Psoas muscle (tissue), 8 donors: Measurements from ENCODE around the gene NT5DC3. TPM values are rescaled to one million over a fixed set of nuclear protein-coding genes. Genes with fewer than 3 reads are reported as not detected.

ENCODE experiments used
- ATAC-seq, 4 donors: fragments of 200-7000 bp; cut with Tn5 transposase; one replicate each; pipeline ENCODE4 v1.9.1; 2020; ENCODE audit warnings: moderate library complexity in 3 of 4, mild to moderate bottlenecking in 2 of 4
- DNase-seq, 2 donors: peaks; one replicate each; pipeline ENCODE4 v3.0.0-alpha.2; 2020
- H3K27ac ChIP-seq: fragments of 200-600 bp; one replicate; pipeline ENCODE4 v1.8.0; 2022
- H3K27me3 ChIP-seq, 3 donors: fragments of 200-600 bp in 1 of 3; one replicate each; pipeline versions ENCODE4 v1.6.1 to v1.8.0; 2013 to 2022; ENCODE audit warnings: low read length in 2 of 3, mild to moderate bottlenecking in 2 of 3, moderate library complexity in 1 of 3; ENCODE audit not compliant: insufficient read depth in 3 of 3
- H3K36me3 ChIP-seq, 2 donors: fragments of 200-600 bp in 1 of 2; one replicate each; pipeline versions ENCODE4 v1.6.1 to v1.8.0; 2013 to 2022; ENCODE audit warnings: low read depth in 1 of 2, mild to moderate bottlenecking in 1 of 2, moderate library complexity in 1 of 2; ENCODE audit not compliant: insufficient read depth in 1 of 2
- H3K4me1 ChIP-seq: fragments of 200-600 bp; one replicate; pipeline ENCODE4 v1.8.0; 2022
- H3K4me3 ChIP-seq: fragments of 200-600 bp; one replicate; pipeline ENCODE4 v1.8.0; 2022; ENCODE audit warnings: mild to moderate bottlenecking
- H3K9me3 ChIP-seq: fragments of 200-600 bp; one replicate; pipeline ENCODE4 v1.8.0; 2022
- WGBS, 3 donors: extraction: QIAGEN DNeasy Blood & Tissue Kit; methylation state at CpG; one replicate each; pipeline versions ENCODE4 v1.1.6 to v1.1.7; 2013; 5-methylcytosine and 5-hydroxymethylcytosine counted together
- intact Hi-C, 2 donors: fragments of 100-400 bp; cut with DNase I; formaldehyde crosslinking; loops; one replicate each; pipeline versions ENCODE4 v1.11.0 to v1.14.2; 2022
- polyA plus RNA-seq, 3 donors: library from polyadenylated mRNA; stranded (reverse); fragments of 200-250 nt; gene quantifications; one replicate each; pipeline ENCODE4 v1.2.3, GENCODE V29; 2013
- total RNA-seq, 4 donors: library from RNA; stranded (reverse); fragmentation: NEBNext Ultra II Directional in 2 of 4; extraction: Animal tissue kit (Norgen Biotek cat#: 25700) in 2 of 4; gene quantifications; one replicate each; pipeline versions ENCODE4 v1.2.1 to v1.2.4, GENCODE V29; 2021 to 2023
- TF ChIP-seq, protein P1 (sequence below): fragments of 200-600 bp; IDR thresholded peaks from one replicate; pipeline ENCODE4 v1.8.0; 2022; ENCODE audit warnings: antibody characterized with exemption
- donor health status: healthy with polysubstance abuse.
- donor health status: DM: no; HTN: no; CAD: no; lungs with moderate emphysema.
- donor health status: Bipolar disorder and iron deficiency.
- donor health status: healthy.
- donor health status: DM: yes; HTN: yes; CAD: no.
- donor health status: DM: no; HTN: no; CAD: no.
- donor health status: DM: no; HTN: no; CAD: no.
- donor health status: DM: yes; HTN: yes; CAD: no.

NT5DC3 gene
- total and polyA plus RNA-seq, 7 donors: 5.2 to 64.2 (median 16.2) TPM

DNA sequence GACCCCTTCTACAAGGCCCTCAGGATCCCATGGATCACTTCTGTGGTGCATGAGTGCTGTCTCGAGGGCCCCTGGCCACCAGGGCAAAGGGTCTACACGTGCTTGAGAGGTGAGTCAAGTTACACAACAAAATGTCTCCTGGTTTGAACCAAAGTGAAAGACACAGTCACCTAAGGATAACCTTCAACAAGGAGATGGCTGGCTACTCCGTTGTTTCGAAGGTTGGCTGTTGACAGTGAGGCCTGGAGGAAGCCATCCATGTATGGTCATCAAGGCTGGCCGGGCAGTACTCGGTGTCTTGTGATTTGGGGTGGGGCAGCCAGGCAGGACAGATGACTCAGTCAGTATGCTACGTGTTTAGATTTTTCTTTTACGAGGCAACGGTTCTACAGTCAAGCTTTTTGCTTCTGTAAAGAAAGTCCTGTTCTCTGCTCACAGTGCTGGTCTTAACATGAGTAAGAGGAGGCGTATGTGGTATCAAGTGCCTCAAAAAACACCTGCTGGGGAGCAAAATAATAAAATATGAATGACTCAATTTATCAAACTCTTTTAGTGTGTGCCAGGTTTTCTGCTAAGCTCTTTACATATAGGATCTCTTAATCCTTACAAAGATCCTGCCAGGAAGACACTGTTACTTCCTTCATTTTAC is 18.0 kb upstream of the NT5DC3 start:
- H3K27ac ChIP-seq: peak overlapping the region; percentile 66
- no peak overlapping the region for H3K4me3 ChIP-seq
- DNase-seq (peak; percentile 61 to 84), ATAC-seq (peak; percentile 95 to 99 (median 98))
- peaks cover 8% of the 10 kb centered on the region for H3K4me1 ChIP-seq
- H3K27me3 ChIP-seq: no peaks in the 10 kb centered on the region
- H3K9me3 ChIP-seq: no peaks in the 10 kb centered on the region
- TF ChIP-seq, protein P1, sequence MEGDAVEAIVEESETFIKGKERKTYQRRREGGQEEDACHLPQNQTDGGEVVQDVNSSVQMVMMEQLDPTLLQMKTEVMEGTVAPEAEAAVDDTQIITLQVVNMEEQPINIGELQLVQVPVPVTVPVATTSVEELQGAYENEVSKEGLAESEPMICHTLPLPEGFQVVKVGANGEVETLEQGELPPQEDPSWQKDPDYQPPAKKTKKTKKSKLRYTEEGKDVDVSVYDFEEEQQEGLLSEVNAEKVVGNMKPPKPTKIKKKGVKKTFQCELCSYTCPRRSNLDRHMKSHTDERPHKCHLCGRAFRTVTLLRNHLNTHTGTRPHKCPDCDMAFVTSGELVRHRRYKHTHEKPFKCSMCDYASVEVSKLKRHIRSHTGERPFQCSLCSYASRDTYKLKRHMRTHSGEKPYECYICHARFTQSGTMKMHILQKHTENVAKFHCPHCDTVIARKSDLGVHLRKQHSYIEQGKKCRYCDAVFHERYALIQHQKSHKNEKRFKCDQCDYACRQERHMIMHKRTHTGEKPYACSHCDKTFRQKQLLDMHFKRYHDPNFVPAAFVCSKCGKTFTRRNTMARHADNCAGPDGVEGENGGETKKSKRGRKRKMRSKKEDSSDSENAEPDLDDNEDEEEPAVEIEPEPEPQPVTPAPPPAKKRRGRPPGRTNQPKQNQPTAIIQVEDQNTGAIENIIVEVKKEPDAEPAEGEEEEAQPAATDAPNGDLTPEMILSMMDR: no peak
- H3K36me3 ChIP-seq: no peaks in the 10 kb centered on the region
- 38 to 58% (median 48%) methylated on average over 10 of the region's 10 CpGs for WGBS, 3 donors
- intact Hi-C loops: no loop called here

DNA sequence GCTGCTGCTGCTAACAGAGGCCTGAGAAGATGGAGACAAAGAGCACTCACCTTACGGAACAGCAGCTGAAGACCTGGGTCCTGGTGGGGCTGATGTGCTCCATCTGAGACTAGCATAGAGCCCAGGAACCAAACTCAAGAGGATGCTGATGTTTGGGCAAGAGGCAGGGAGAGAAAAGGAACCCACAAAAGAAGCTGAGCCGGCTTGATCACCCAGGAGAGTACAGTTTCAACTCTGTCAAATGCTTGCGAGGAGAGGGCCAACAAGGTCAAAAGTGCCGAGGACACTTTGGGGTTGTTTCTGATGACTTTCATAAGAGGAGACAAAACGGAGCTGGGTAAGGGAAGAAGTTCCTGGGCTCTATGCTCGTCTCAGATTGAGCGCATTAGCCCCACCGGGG is 17.3 kb upstream of the NT5DC3 start:
- H3K9me3 ChIP-seq: no peaks in the 10 kb centered on the region
- no peak overlapping the region for H3K4me3 ChIP-seq
- WGBS, 3 donors: 84 to 96% (median 90%) methylated on average over 8 of the region's 8 CpGs
- peak overlapping the region; percentile 66 for H3K27ac ChIP-seq
- DNase-seq (no peak), ATAC-seq (no peak)
- TF ChIP-seq, protein P1: no peak
- intact Hi-C loops: no loop called here
- H3K4me1 ChIP-seq: peaks cover 8% of the 10 kb centered on the region
- no peaks in the 10 kb centered on the region for H3K27me3 ChIP-seq
- no peaks in the 10 kb centered on the region for H3K36me3 ChIP-seq

DNA sequence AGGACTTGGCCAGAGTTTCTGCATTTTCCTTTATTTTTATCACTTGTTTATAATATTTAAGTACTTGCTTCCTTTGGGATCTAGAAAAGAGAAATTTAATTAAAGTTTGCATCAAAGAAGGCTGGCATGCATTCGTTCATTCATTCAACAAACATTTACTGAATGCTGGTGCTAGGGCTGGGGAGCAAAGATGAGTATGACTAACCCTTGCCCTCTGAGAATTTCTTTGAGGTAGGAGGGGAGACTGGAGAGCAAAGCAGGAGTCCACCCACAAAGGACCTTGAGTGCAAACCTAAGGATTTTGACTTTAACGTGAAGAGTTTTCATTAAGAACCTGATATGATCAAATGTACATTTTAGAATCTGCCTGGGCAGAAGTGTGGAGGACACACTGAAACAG is 16.1 kb upstream of the NT5DC3 start:
- Histone ChIP-seq H3K27me3 (no peaks in the 10 kb centered on the region), H3K36me3 (no peaks in the 10 kb centered on the region), H3K4me1 (peaks cover 8% of the 10 kb centered on the region), H3K27ac (no peak overlapping the region), H3K9me3 (no peaks in the 10 kb centered on the region), H3K4me3 (no peak overlapping the region)
- no peak for ATAC-seq
- TF ChIP-seq, protein P1: no peak
- DNase-seq: no peak
- 69 to 88% (median 73%) methylated on average over 2 of the region's 2 CpGs for WGBS, 3 donors
- intact Hi-C loops: no loop called here

DNA sequence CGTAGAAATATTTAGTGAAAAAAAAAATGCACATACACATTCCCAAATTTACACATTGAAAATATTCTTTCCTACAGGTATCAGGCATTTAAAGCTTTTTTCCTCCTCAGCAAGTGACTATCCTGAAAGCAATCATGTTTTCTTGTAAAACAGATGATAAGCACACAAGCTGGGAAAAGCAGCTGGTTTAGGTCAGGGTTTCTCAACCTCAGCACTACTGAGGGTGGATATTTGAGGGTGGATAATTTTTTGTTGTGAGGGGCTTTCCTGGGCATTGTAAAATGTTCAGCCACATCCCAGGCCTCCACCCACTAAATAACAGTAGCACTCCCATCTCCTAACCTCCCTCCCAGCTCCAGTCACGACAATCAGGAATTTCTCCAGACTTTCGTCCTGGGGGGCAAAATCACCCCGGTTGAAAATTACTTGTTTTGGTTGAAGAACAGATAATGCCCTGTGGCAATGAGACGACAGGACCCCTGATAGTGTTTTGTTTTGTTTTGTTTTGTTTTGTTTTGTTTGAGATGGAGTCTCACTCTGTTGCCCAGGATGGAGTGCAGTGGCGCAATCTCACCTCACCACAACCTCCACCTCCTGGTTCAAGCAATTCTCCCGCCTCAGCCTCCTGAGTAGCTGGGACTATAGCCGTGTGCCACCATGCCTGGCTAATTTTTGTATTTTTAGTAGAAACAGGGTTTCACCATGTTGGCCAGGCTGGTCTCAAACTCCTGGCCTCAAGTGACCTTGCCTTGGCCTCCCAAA is 15.0 kb upstream of the NT5DC3 start:
- 79 to 94% (median 81%) methylated on average over 8 of the region's 8 CpGs for WGBS, 3 donors

More for the DNA sequence above, 15.0 kb upstream of the NT5DC3 start:
- no peak for DNase-seq
- H3K9me3 ChIP-seq: no peaks in the 10 kb centered on the region
- no peak for ATAC-seq
- H3K4me3 ChIP-seq: no peak overlapping the region
- no peaks in the 10 kb centered on the region for H3K27me3 ChIP-seq
- TF ChIP-seq, protein P1: no peak
- H3K27ac ChIP-seq: no peak overlapping the region
- intact Hi-C loops: no loop called here
- H3K36me3 ChIP-seq: no peaks in the 10 kb centered on the region
- peaks cover 8% of the 10 kb centered on the region for H3K4me1 ChIP-seq
